Measurements from ENCODE around the gene MPZL1. TPM values are rescaled to one million over a fixed set of nuclear protein-coding genes. Genes with fewer than 3 reads are reported as not detected.

MPZL1 gene
- total RNA-seq, 1 experiment from 2014 or later, result 273 TPM

- Mint-ChIP-seq H3K36me3 (ENCODE audit: insufficient read depth, unreplicated experiment) (no peaks in the 10 kb centered on the region), H3K4me1 (ENCODE audit: low read depth, unreplicated experiment) (no peaks in the 10 kb centered on the region), H3K27me3 (ENCODE audit: insufficient read depth, unreplicated experiment) (peaks cover 10% of the 10 kb centered on the region), H3K9me3 (ENCODE audit: unreplicated experiment) (no peaks in the 10 kb centered on the region), H3K27ac (ENCODE audit: unreplicated experiment) (no peak overlapping the region), H3K4me3 (ENCODE audit: unreplicated experiment) (no peak overlapping the region)
- no peaks in the 10 kb centered on the region for H3K9me3 ChIP-seq
- TF ChIP-seq CTCF (IDR thresholded peaks at IDR 0.05; ENCODE audit: insufficient read depth in 1 of 2, low read depth in 1 of 2, low read length in 1 of 2, severe bottlenecking in 1 of 2, unreplicated experiment in 1 of 2), result no peak
- no peaks in the 10 kb centered on the region for H3K27me3 ChIP-seq (replicated peaks; ENCODE audit: control insufficient read depth, insufficient read depth, low read length)
- no peaks in the 10 kb centered on the region for H3K4me1 ChIP-seq
- intact Hi-C loops (cut with micrococcal nuclease; ENCODE audit: unreplicated experiment), result no loop called here
- no peak for DNase-seq
- H3K36me3 ChIP-seq (ENCODE audit: control insufficient read depth, insufficient read depth, low read length), result no peaks in the 10 kb centered on the region
- no peak overlapping the region for H3K4me3 ChIP-seq (ENCODE audit: low read depth, low read length)
- BruUV-seq (replicated peaks), result no TSS peak
- POLR2A ChIA-PET, result interaction anchor here (0.6 kb wide), 1 partner anchor 15 kb away, joined by 3 read pairs; no protein-coding TSS in a partner anchor
- CTCF ChIA-PET, result interaction anchor here (0.6 kb wide), 1 partner anchor 105 kb away, joined by 3 read pairs; no protein-coding TSS in a partner anchor
These were observed 16.5 kb upstream of the MPZL1 start for GRCh38 chr1:167705250-167705649.

- no peak overlapping the region for H3K4me3 ChIP-seq (ENCODE audit: low read depth, low read length)
- no peak overlapping the region for H3K27ac Mint-ChIP-seq (ENCODE audit: unreplicated experiment)
- H3K36me3 Mint-ChIP-seq (ENCODE audit: insufficient read depth, unreplicated experiment), result no peaks in the 10 kb centered on the region
- DNase-seq, result no peak
- H3K27me3 ChIP-seq (replicated peaks; ENCODE audit: control insufficient read depth, insufficient read depth, low read length), result no peaks in the 10 kb centered on the region
- intact Hi-C loops (cut with micrococcal nuclease; ENCODE audit: unreplicated experiment), result no loop called here
- H3K27me3 Mint-ChIP-seq (ENCODE audit: insufficient read depth, unreplicated experiment), result peaks cover 10% of the 10 kb centered on the region
- H3K4me1 ChIP-seq, result no peaks in the 10 kb centered on the region
- no peak for TF ChIP-seq CTCF (IDR thresholded peaks at IDR 0.05; ENCODE audit: insufficient read depth in 1 of 2, low read depth in 1 of 2, low read length in 1 of 2, severe bottlenecking in 1 of 2, unreplicated experiment in 1 of 2)
- ChIA-PET CTCF (interaction anchor here (0.7 kb wide), 1 partner anchor 18 kb away, joined by 3 read pairs; no protein-coding TSS in a partner anchor), POLR2A (no interaction called here)
- H3K36me3 ChIP-seq (ENCODE audit: control insufficient read depth, insufficient read depth, low read length), result no peaks in the 10 kb centered on the region
- H3K9me3 ChIP-seq, result no peaks in the 10 kb centered on the region
- H3K9me3 Mint-ChIP-seq (ENCODE audit: unreplicated experiment), result no peaks in the 10 kb centered on the region
- BruUV-seq (replicated peaks), result no TSS peak
- no peaks in the 10 kb centered on the region for H3K4me1 Mint-ChIP-seq (ENCODE audit: low read depth, unreplicated experiment)
- no peak overlapping the region for H3K4me3 Mint-ChIP-seq (ENCODE audit: unreplicated experiment)
These were observed 15.4 kb upstream of the MPZL1 start for GRCh38 chr1:167706363-167706762.

- no TSS peak for BruUV-seq (replicated peaks)
- H3K27ac Mint-ChIP-seq (ENCODE audit: unreplicated experiment), result no peak overlapping the region
These were observed 14.6 kb upstream of the MPZL1 start for GRCh38 chr1:167706931-167707877.

More at GRCh38 chr1:167706931-167707877, 14.6 kb upstream of the MPZL1 start:
- Histone ChIP-seq H3K9me3 (no peaks in the 10 kb centered on the region), H3K4me3 (ENCODE audit: low read depth, low read length) (no peak overlapping the region), H3K4me1 (no peaks in the 10 kb centered on the region), H3K27me3 (replicated peaks; ENCODE audit: control insufficient read depth, insufficient read depth, low read length) (no peaks in the 10 kb centered on the region), H3K36me3 (ENCODE audit: control insufficient read depth, insufficient read depth, low read length) (no peaks in the 10 kb centered on the region)
- intact Hi-C loops (cut with micrococcal nuclease; ENCODE audit: unreplicated experiment), result no loop called here
- ChIA-PET POLR2A (no interaction called here), CTCF (no interaction called here)
- Mint-ChIP-seq H3K9me3 (ENCODE audit: unreplicated experiment) (no peaks in the 10 kb centered on the region), H3K4me1 (ENCODE audit: low read depth, unreplicated experiment) (no peaks in the 10 kb centered on the region), H3K36me3 (ENCODE audit: insufficient read depth, unreplicated experiment) (no peaks in the 10 kb centered on the region), H3K4me3 (ENCODE audit: unreplicated experiment) (no peak overlapping the region), H3K27me3 (ENCODE audit: insufficient read depth, unreplicated experiment) (peaks cover 10% of the 10 kb centered on the region)
- TF ChIP-seq CTCF (IDR thresholded peaks at IDR 0.05; ENCODE audit: insufficient read depth in 1 of 2, low read depth in 1 of 2, low read length in 1 of 2, severe bottlenecking in 1 of 2, unreplicated experiment in 1 of 2), result no peak
- DNase-seq, result no peak
